ENCODE results near the gene GRIP2.

GRCh38 chr3:14463330-14464140 is 76.6 kb downstream of the GRIP2 start:
- TF ChIP-seq CTCF (IDR thresholded peaks at IDR 0.05) (no peak), EP300 (IDR thresholded peaks at IDR 0.05) (no peak)

Data from ovary (tissue), 3 donors.